SK-N-MC (cell line): ENCODE results near the gene OR12D3.

Experiments
- EZH2 ChIP-seq: fragments of 200-600 bp; sonication (generic); IDR thresholded peaks from one replicate; pipeline ENCODE4 v1.6.1; 2017; ENCODE audit warnings: antibody characterized with exemption
- POLR2AphosphoS5 ChIP-seq: IDR thresholded peaks from 2 replicates; pipeline ENCODE4 v1.6.1; 2012; ENCODE audit warnings: mild to moderate bottlenecking, low read depth, low read length, borderline replicate concordance

- TF ChIP-seq POLR2AphosphoS5 (no peak), EZH2 (no peak)
Measured at GRCh38 chr6:29336269-29336668, 38.8 kb downstream of the OR12D3 start.
